ENCODE measurements around the gene HNRNPC.
"Not testable (repeated sequence)": the region's sequence is repeated elsewhere in the genome, so short reads cannot be mapped to it uniquely, and the experiment has no call there.

- not testable (repeated sequence) for TF ChIP-seq EZH2phosphoT487 (IDR thresholded peaks at IDR 0.05; ENCODE audit: insufficient read depth, low read depth); EZH2 (IDR thresholded peaks at IDR 0.05; ENCODE audit: insufficient read depth, poor library complexity, severe bottlenecking)
Measured at GRCh38 chr14:21165002-21165605, 104.1 kb downstream of the HNRNPC start.
